HG03342 (cell line): ENCODE measurements around the gene HOXC9.

ENCODE experiments used
- ATAC-seq: cut with Tn5 transposase; IDR thresholded peaks from one replicate; pipeline ENCODE4 v1.9.1; 2021; ENCODE audit warnings: mild to moderate bottlenecking, moderate library complexity; ENCODE audit not compliant: unreplicated experiment

Gene HOXC9

GRCh38 chr12:54024581-54025305, 24.8 kb downstream of the HOXC9 start:
- no peak for ATAC-seq

DNA sequence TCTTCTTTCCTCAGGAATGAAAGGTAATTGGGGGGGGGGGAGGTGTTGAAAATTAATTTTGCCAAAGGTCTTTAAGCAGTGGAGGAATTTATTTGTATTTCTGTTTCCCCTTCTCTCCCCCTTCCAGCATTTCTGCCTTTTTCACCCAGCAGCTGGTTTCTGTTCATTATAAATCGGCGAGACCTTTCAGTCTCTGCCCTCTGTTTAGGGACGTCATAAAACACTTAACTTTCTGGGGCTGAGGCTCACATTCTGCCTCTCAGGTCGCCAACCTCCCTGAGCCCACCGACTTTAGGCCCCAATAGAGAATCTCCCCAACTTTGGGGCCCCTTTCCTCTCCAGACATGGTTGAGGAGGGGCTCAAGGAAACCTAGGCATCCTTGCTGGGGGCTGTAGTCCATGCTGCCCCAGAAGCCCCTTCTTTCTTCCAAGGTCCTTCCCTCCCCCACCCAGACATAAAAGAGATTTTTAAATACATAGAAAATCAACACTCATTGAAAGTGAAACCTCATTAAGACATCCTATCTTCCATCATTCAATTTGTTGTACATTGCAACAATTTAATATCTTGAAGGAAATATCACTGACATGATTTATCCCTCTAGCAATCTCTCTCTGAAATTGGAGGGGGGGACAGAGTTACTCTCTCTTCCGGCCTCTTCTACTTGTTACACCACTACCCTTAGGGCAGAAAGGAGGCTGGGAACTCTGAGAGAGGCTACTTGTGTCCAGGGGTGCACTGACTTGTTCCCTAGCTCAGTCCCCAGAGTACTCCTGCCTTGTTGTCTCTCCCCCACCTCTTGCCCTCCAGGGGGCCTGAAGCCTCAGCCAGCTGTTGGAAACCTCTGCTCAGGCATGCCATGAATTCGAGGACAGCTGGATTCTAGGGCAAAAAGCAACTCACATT, 25.8 kb downstream of the HOXC9 start:
- no peak for ATAC-seq

DNA sequence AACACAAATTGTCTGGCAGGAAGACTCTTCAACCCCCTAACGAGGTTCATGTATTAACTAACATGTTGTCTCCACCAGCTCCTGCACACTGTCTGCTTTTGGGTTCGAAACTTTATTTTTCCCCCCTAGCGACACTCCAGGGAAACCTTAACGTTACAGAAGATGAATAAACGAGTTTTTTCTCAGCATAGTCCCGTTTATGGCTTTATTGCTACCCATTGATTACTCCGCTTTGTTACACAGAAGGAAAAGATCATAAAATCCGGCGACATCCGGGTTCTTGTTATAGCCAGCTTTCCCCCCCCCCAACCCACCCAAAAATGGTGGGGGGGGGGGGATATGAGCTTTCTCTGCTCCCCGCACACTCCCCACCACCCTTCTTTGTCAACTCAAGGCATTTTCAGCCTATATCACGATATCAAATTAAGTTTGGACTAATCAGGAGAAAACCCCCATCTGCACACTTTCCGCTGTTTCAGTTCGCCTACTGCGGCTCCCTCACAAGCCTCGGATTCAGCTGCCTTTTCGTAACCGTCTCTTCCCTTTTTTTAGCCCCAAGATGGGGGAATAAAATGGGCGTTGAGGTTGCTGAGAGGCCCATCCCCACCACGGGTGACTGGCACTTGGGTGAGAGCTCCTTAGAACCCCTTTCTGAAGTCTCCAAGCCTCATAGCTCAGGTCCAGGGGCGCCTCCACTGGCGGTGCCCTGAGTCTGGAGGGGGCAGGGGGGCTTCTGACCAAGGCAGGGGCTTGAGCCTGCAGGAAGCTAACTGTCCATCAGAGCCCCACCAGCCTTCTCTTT, 26.9 kb downstream of the HOXC9 start:
- no peak for ATAC-seq

DNA sequence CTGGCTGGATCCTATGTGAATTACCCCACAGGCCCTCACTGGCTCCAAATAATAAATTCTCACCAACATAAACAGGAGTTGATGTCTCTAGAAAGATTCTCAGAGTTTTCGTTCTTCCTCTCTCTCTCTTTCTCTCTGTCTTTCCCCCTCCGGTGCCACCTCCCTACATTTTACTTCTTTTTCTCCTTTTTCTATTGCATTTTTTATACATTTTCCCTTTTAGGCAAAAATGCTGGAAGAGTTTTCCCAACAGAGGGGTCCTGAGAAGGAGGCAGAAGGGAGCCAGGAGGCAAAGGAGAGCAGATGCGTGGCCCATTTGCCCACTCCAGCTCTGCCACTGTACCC, 27.5 kb downstream of the HOXC9 start:
- no peak for ATAC-seq

GRCh38 chr12:54028314-54029201, 28.6 kb downstream of the HOXC9 start, which contains the start of gene HOXC6:
TSS of gene HOXC6 (plus strand) at chr12:54028440. CDS start at chr12:54028522, 82 bp downstream.
- ATAC-seq, result no peak

DNA sequence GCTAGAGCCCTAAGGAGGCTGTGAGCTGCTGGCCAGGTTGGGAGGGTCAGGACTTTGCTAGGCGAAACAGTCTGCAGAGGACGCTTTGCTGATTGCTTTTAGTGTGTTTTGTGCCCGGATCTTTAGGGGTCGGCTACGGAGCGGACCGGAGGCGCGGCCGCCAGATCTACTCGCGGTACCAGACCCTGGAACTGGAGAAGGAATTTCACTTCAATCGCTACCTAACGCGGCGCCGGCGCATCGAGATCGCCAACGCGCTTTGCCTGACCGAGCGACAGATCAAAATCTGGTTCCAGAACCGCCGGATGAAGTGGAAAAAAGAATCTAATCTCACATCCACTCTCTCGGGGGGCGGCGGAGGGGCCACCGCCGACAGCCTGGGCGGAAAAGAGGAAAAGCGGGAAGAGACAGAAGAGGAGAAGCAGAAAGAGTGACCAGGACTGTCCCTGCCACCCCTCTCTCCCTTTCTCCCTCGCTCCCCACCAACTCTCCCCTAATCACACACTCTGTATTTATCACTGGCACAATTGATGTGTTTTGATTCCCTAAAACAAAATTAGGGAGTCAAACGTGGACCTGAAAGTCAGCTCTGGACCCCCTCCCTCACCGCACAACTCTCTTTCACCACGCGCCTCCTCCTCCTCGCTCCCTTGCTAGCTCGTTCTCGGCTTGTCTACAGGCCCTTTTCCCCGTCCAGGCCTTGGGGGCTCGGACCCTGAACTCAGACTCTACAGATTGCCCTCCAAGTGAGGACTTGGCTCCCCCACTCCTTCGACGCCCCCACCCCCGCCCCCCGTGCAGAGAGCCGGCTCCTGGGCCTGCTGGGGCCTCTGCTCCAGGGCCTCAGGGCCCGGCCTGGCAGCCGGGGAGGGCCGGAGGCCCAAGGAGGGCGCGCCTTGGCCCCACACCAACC, 29.8 kb downstream of the HOXC9 start:
- no peak for ATAC-seq

DNA sequence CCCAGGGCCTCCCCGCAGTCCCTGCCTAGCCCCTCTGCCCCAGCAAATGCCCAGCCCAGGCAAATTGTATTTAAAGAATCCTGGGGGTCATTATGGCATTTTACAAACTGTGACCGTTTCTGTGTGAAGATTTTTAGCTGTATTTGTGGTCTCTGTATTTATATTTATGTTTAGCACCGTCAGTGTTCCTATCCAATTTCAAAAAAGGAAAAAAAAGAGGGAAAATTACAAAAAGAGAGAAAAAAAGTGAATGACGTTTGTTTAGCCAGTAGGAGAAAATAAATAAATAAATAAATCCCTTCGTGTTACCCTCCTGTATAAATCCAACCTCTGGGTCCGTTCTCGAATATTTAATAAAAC, 30.5 kb downstream of the HOXC9 start:
- ATAC-seq, result no peak

DNA sequence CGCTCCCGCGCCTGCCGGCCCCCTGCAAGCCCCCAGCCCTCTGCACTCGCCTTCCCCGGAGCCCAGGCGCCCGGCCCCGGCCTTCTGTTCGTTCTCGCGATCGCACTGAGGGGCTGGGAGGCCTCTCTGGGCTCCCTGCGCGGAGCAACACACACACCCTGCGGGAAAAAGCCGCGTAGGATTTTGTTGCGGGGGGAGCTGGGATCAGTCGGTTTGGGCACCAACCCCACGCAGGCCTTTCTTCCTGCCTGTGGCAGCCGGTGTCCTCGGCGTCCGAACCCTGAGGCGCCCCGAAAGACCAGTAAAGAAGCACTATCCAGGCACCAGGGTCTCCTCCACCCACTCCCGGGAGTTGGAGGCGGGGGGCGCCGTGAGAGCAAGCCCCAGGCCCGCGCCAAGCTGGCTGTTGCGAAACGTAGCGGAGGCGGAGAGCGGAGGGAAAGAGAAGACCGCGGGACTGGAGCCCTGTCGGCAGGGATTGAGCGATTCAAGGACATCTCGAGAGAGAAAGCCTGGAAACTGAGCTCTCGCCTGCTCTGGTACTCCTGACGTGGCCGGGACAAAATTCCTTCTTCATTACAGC, 31.0 kb downstream of the HOXC9 start:
- ATAC-seq, result no peak

- no peak for ATAC-seq
Observed at GRCh38 chr12:54031480-54031879, 31.5 kb downstream of the HOXC9 start.

- ATAC-seq, result no peak
Observed at GRCh38 chr12:54032086-54032619, 32.2 kb downstream of the HOXC9 start.

- ATAC-seq, result no peak
Observed at GRCh38 chr12:54032627-54033100, 32.7 kb downstream of the HOXC9 start, which contains the start of gene HOXC5. TSS of gene HOXC5 (plus strand) at chr12:54033050. CDS start at chr12:54033123, 73 bp downstream.

GRCh38 chr12:54033106-54033979, 33.4 kb downstream of the HOXC9 start:
- ATAC-seq, result no peak

DNA sequence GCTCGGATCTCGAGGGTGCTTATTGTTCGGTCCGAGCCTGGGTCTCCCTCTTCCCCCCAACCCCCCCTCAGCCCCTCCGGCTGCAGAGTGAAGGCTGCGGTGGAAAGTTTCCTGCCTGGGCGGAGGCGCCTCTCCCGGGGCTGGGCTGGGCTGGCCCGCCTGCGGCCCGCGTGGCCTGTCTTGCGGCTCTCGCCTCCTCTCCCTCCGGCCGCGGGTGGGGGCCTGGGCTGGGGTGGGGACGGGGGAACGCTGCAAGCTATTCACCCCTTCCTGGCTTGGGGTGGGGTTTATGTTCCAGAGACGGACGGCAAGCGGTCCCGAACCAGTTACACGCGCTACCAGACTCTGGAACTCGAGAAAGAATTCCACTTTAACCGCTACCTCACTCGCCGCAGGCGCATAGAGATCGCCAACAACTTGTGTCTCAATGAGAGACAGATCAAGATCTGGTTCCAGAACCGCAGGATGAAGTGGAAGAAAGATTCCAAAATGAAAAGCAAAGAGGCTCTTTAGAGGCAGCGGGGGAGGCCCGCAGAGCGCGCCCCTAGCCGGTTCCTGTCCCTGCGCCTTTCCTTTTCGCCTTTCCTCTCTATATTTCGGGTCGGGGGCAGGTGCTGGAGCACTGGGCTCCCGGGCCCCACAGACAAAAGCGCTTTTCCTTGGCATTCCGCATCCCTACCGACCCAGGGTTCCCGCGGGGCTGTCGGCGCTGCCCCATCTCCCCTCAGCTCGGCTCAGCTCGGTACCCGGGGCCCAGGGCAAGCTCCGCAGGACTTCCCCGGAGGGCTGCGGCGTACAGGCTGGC, 34.2 kb downstream of the HOXC9 start:
- no peak for ATAC-seq

DNA sequence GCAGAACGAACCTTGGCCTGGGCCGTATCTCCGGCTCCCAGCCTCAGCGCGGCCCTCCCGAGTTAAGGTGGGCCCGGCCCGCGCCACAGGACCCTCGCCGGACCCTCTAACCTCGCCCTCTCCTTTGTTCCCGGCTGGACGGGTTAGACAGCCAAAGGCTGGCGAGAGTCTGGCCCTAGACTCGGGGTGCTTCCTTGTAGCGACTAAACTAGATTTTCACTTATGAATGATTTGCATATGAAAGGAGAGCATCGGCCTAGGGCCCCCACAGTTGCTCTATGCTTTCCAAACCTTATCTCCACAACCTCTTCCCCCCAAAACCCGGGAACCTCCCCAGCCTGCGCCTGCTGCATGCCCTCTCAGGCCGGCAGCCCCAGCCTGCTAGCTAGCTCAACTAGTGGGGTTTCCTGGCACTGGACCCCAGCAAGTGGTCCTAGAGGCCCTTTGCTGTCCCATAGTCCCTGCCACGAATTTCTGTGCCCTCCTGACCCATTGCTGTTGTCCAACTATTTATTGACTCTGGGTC, 34.9 kb downstream of the HOXC9 start:
- ATAC-seq, result no peak

DNA sequence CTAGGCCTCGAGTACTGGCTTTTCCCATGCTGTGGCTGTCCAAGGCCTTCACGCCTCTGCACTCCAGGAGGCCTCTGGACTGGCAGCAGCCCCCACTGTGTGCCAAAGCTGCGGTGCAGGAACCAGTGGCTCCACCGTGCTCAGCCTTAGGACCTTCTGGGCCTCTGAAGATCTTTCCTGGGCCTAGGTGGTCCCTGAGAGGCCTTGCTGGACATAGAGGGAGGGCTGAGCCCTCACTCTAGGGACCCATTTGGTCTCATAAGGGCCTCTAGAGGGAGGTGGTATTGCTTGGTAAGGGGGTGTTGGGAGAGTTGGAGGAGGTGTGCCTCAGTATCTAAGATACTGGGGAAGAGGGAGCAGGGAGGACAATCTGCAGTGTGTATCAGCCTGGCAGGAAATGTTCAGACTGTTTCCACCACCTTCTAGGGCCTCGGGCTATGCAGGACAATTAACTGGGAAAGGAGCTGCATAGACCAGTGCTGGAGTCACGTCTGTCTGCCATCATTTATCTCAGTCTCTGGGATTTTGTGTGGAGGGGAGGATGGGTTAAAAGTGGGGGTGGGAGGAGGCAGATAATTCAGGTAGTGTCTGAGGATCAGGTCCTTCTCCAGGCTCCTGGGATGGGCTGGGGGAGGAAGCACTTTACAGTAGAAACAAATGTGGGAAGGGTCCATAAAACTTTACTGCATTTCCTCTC, 35.8 kb downstream of the HOXC9 start:
- no peak for ATAC-seq
